ENCODE data around the gene SEC24D.

Gene SEC24D

GRCh38 chr4:118817178-118817930 is 18.6 kb downstream of the SEC24D start:
- no peak for TF ChIP-seq CTCF (IDR thresholded peaks at IDR 0.05; ENCODE audit: extremely low read depth, missing control alignments)
- no peak for DNase-seq (ENCODE audit: low spot score)

GRCh38 chr4:118816538-118817177 is 19.3 kb downstream of the SEC24D start:
- DNase-seq (ENCODE audit: low spot score): no peak
- TF ChIP-seq CTCF (IDR thresholded peaks at IDR 0.05; ENCODE audit: extremely low read depth, missing control alignments): no peak

- DNase-seq (ENCODE audit: low spot score): no peak
- no peak for TF ChIP-seq CTCF (IDR thresholded peaks at IDR 0.05; ENCODE audit: extremely low read depth, missing control alignments)
Measured at GRCh38 chr4:118814891-118815290, 21.0 kb downstream of the SEC24D start.

GRCh38 chr4:118814058-118814457 is 21.9 kb downstream of the SEC24D start:
- TF ChIP-seq CTCF (IDR thresholded peaks at IDR 0.05; ENCODE audit: extremely low read depth, missing control alignments): no peak
- no peak for DNase-seq (ENCODE audit: low spot score)

GRCh38 chr4:118813561-118813960 is 22.4 kb downstream of the SEC24D start:
- no peak for DNase-seq (ENCODE audit: low spot score)
- TF ChIP-seq CTCF (IDR thresholded peaks at IDR 0.05; ENCODE audit: extremely low read depth, missing control alignments): no peak

- TF ChIP-seq CTCF (IDR thresholded peaks at IDR 0.05; ENCODE audit: extremely low read depth, missing control alignments): no peak
- no peak for DNase-seq (ENCODE audit: low spot score)
Measured at GRCh38 chr4:118811832-118812231, 24.1 kb downstream of the SEC24D start.

GRCh38 chr4:118810991-118811764 is 24.7 kb downstream of the SEC24D start:
- TF ChIP-seq CTCF (IDR thresholded peaks at IDR 0.05; ENCODE audit: extremely low read depth, missing control alignments): no peak
- no peak for DNase-seq (ENCODE audit: low spot score)
